IMR-90 (cell line): ENCODE measurements around the gene TNS1.

Experiments used
- BHLHE40 ChIP-seq: fragments of 150-350 bp; IDR thresholded peaks from 2 replicates; pipeline ENCODE4 v1.6.1; 2016; ENCODE audit warnings: mild to moderate bottlenecking, low read depth, low read length
- MAFK ChIP-seq: IDR thresholded peaks from 2 replicates; pipeline ENCODE4 v1.6.1; 2012; ENCODE audit warnings: low read depth, low read length, improper control_type of control experiment
- MXI1 ChIP-seq: IDR thresholded peaks from 2 replicates; pipeline ENCODE4 v1.6.1; 2012; ENCODE audit warnings: low read depth, mild to moderate bottlenecking, low read length, moderate library complexity, borderline replicate concordance
- POLR2A ChIP-seq: IDR thresholded peaks from 2 replicates; pipeline ENCODE4 v1.6.1; 2012; ENCODE audit warnings: mild to moderate bottlenecking, low read depth, low read length
- RFX5 ChIP-seq: IDR thresholded peaks from 2 replicates; pipeline ENCODE4 v1.8.0; 2012; ENCODE audit warnings: low read depth, mild to moderate bottlenecking, low read length, moderate library complexity
- TF ChIP-seq, protein P1 (sequence below): conservative IDR thresholded peaks from 2 replicates; pipeline ENCODE4 v1.5.1; 2012; ENCODE audit warnings: mild to moderate bottlenecking, low read depth, low read length, improper control_type of control experiment
- TF ChIP-seq, protein P2 (sequence below): fragments of 150-350 bp; IDR thresholded peaks from 2 replicates; pipeline ENCODE4 v1.6.1; 2017; ENCODE audit warnings: mild to moderate bottlenecking, antibody characterized with exemption, low read length, low read depth

DNA sequence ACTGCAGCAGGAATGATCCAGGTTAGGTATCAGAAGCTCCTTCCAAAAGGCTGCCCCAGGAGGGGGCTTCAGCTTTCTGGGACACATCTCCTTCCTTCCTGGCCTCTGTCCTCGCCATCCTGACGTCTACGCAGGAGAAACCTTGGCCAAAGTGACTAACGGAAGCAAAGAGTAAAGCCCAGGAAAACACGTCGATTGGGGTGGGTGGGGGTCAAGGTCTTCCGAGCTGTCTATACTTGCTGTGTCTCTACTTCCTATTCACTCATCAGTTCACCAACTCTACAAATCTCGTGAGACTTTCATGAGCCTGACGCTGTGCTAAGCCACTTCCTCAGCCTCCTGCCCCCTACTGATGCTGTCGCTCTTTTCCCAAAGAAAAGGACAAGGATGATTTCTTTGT is 212.6 kb downstream of the TNS1 start:
- no peak for TF ChIP-seq POLR2A
- TF ChIP-seq, protein P1, sequence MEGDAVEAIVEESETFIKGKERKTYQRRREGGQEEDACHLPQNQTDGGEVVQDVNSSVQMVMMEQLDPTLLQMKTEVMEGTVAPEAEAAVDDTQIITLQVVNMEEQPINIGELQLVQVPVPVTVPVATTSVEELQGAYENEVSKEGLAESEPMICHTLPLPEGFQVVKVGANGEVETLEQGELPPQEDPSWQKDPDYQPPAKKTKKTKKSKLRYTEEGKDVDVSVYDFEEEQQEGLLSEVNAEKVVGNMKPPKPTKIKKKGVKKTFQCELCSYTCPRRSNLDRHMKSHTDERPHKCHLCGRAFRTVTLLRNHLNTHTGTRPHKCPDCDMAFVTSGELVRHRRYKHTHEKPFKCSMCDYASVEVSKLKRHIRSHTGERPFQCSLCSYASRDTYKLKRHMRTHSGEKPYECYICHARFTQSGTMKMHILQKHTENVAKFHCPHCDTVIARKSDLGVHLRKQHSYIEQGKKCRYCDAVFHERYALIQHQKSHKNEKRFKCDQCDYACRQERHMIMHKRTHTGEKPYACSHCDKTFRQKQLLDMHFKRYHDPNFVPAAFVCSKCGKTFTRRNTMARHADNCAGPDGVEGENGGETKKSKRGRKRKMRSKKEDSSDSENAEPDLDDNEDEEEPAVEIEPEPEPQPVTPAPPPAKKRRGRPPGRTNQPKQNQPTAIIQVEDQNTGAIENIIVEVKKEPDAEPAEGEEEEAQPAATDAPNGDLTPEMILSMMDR: no peak
- no peak for TF ChIP-seq MXI1
- TF ChIP-seq RFX5: no peak
- TF ChIP-seq MAFK: no peak
- TF ChIP-seq, protein P2, sequence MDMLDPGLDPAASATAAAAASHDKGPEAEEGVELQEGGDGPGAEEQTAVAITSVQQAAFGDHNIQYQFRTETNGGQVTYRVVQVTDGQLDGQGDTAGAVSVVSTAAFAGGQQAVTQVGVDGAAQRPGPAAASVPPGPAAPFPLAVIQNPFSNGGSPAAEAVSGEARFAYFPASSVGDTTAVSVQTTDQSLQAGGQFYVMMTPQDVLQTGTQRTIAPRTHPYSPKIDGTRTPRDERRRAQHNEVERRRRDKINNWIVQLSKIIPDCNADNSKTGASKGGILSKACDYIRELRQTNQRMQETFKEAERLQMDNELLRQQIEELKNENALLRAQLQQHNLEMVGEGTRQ: no peak
- no peak for TF ChIP-seq BHLHE40
